ENCODE measurements around the gene CAPN2. TPM values are rescaled to one million over a fixed set of nuclear protein-coding genes. Genes with fewer than 3 reads are reported as not detected.

The CAPN2 gene
- polyA plus RNA-seq, 1 of the 3 experiments (the other 2 are of a cell fraction), result 208 TPM

GRCh38 chr1:223785808-223786207 lies 73.5 kb downstream of the CAPN2 start (continued):
- TF ChIP-seq REST (IDR thresholded peaks at IDR 0.05; ENCODE audit: low read depth, low read length) (no peak), POLR2AphosphoS5 (IDR thresholded peaks at IDR 0.05; ENCODE audit: low read depth, low read length) (no peak)

DNA sequence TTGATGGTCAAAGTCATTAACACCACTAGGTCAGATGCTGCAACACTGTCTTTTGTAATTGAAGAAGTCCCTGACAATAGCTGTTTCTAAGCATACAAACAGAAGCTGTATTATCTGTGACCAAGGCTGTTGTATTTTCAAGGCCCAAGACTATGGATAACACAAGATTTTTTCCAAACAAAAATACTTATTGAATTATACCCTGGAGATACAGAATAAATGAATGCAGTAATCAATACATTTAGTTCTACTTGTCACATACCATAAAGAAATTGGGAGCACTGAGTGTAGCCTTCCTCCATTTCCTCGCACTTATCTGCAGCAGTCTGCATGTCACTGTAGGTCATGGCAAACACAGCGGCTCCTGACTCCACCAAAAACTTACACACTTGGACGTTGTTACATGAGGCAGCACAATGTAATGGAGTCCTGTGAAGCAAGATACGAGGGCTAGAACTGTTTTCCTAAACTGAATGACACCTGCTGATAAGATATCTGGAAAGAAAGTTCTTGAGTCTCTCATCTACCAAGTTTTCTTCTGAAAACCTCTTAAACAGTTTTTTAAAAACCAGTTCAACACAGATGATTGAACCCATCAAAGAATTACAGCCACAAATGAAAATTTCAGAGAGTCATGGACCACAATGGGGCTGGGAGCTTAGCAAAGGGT lies 76.5 kb downstream of the CAPN2 start:
- no peaks in the 10 kb centered on the region for H3K27me3 ChIP-seq (ENCODE audit: insufficient read depth)
- no peak overlapping the region for H2AFZ ChIP-seq (ENCODE audit: low read depth)
- peaks cover 4% of the 10 kb centered on the region; the same call in 1 of the 2 replicates for H3K79me2 ChIP-seq (ENCODE audit: insufficient read depth)
- ChIA-PET POLR2A (no interaction called here), CTCF (no interaction called here)
- H3K9ac ChIP-seq, result no peak overlapping the region
- no peak overlapping the region for H3K4me3 ChIP-seq (ENCODE audit: low read depth in 2 of 2, low read length in 1 of 2)
- no peaks in the 10 kb centered on the region for H3K9me2 ChIP-seq
- 92% methylated on average over 4 of the region's 4 CpGs for WGBS (ENCODE audit: low lambda C conversion rate)
- DNase-seq, result no peak
- no peak for TF ChIP-seq RAD21 (IDR thresholded peaks at IDR 0.05; ENCODE audit: low read length)
- no peak for TF ChIP-seq MEF2A (IDR thresholded peaks at IDR 0.05; ENCODE audit: borderline replicate concordance, low read depth)
- TF ChIP-seq JUND (IDR thresholded peaks at IDR 0.05), result no peak
- TF ChIP-seq CHD2 (IDR thresholded peaks at IDR 0.05; ENCODE audit: low read length, partially characterized antibody), result no peak
- TF ChIP-seq, protein P1, sequence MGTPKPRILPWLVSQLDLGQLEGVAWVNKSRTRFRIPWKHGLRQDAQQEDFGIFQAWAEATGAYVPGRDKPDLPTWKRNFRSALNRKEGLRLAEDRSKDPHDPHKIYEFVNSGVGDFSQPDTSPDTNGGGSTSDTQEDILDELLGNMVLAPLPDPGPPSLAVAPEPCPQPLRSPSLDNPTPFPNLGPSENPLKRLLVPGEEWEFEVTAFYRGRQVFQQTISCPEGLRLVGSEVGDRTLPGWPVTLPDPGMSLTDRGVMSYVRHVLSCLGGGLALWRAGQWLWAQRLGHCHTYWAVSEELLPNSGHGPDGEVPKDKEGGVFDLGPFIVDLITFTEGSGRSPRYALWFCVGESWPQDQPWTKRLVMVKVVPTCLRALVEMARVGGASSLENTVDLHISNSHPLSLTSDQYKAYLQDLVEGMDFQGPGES (IDR thresholded peaks at IDR 0.05; ENCODE audit: low read depth, low read length), result no peak
- TF ChIP-seq USF2 (IDR thresholded peaks at IDR 0.05; ENCODE audit: borderline replicate concordance, low read depth, low read length), result no peak
- no peak for TF ChIP-seq POLR2AphosphoS5 (IDR thresholded peaks at IDR 0.05; ENCODE audit: low read depth, low read length)
- no peak for TF ChIP-seq TCF12 (IDR thresholded peaks at IDR 0.05)
- TF ChIP-seq EP300 (IDR thresholded peaks at IDR 0.05; ENCODE audit: borderline replicate concordance in 1 of 2, low read depth in 1 of 2, low read length in 1 of 2), result no peak
- no peak for TF ChIP-seq TAF1 (IDR thresholded peaks at IDR 0.05; ENCODE audit: borderline replicate concordance, low read depth, low read length)
- TF ChIP-seq GATA2 (CRISPR knock-in tag; IDR thresholded peaks at IDR 0.05), result no peak
- TF ChIP-seq SIN3A (IDR thresholded peaks at IDR 0.05; ENCODE audit: borderline replicate concordance, low read depth, low read length), result no peak
- TF ChIP-seq FOSL2 (IDR thresholded peaks at IDR 0.05; ENCODE audit: borderline replicate concordance, low read depth), result no peak
- TF ChIP-seq YY1 (IDR thresholded peaks at IDR 0.05; ENCODE audit: low read depth), result no peak
- TF ChIP-seq NFIC (IDR thresholded peaks at IDR 0.05; ENCODE audit: borderline replicate concordance), result no peak
- no peak for TF ChIP-seq NRF1 (IDR thresholded peaks at IDR 0.05; ENCODE audit: low read depth, low read length)
- no peak for TF ChIP-seq SMC3 (IDR thresholded peaks at IDR 0.05; ENCODE audit: low read depth, low read length)
- H4K20me1 ChIP-seq (ENCODE audit: insufficient read depth), result no peaks in the 10 kb centered on the region
- H3K9me3 ChIP-seq, result no peaks in the 10 kb centered on the region
- H3K36me3 ChIP-seq (replicated peaks in 1 of 2; ENCODE audit: control insufficient read depth in 1 of 2, insufficient read depth in 2 of 2, low read length in 1 of 2), result peaks cover 47 to 51% of the 10 kb centered on the region in 2 experiments
- no peak overlapping the region for H3K27ac ChIP-seq (ENCODE audit: low read depth in 2 of 2, low read length in 1 of 2)
- H3K4me2 ChIP-seq, result no peak overlapping the region
- H3K4me1 ChIP-seq (ENCODE audit: control insufficient read depth in 1 of 2, insufficient read depth in 2 of 2, low read depth in 1 of 2, low read length in 1 of 2), result peaks cover 0 to 2% of the 10 kb centered on the region in 2 experiments; a peak in 1 of 4 replicates
- H3F3A ChIP-seq (replicated peaks; ENCODE audit: insufficient read depth), result peaks cover 12% of the 10 kb centered on the region
